Measurements from ENCODE around the gene TMEM101.

The TMEM101 gene

GRCh38 chr17:44014437-44015172, at the start of gene TMEM101:
Gene TMEM101 (minus strand): TSS chr17:44014963. CDS start chr17:44014952, 11 bp downstream.
- peak; percentile 97 for DNase-seq (ENCODE audit: low read depth)
- no peak for TF ChIP-seq CTCF (IDR thresholded peaks at IDR 0.05; ENCODE audit: insufficient read depth, low read depth, low read length, missing control alignments)
- H3K4me3 ChIP-seq (ENCODE audit: low read depth, low read length) = peak within 1 kb of the TSS; percentile 78

GRCh38 chr17:44063704-44064639, 49.2 kb upstream of the TMEM101 start:
- H3K4me3 ChIP-seq (ENCODE audit: low read depth, low read length) = no peak overlapping the region
- no peak for DNase-seq (ENCODE audit: low read depth)
- TF ChIP-seq CTCF (IDR thresholded peaks at IDR 0.05; ENCODE audit: insufficient read depth, low read depth, low read length, missing control alignments) = no peak

GRCh38 chr17:44062871-44063270, 48.1 kb upstream of the TMEM101 start:
- no peak overlapping the region for H3K4me3 ChIP-seq (ENCODE audit: low read depth, low read length)
- DNase-seq (ENCODE audit: low read depth) = no peak
- TF ChIP-seq CTCF (IDR thresholded peaks at IDR 0.05; ENCODE audit: insufficient read depth, low read depth, low read length, missing control alignments) = no peak

GRCh38 chr17:44061446-44061845, 46.7 kb upstream of the TMEM101 start:
- no peak for DNase-seq (ENCODE audit: low read depth)
- no peak overlapping the region for H3K4me3 ChIP-seq (ENCODE audit: low read depth, low read length)
- TF ChIP-seq CTCF (IDR thresholded peaks at IDR 0.05; ENCODE audit: insufficient read depth, low read depth, low read length, missing control alignments) = no peak

GRCh38 chr17:44059101-44059892, 44.5 kb upstream of the TMEM101 start:
- no peak for DNase-seq (ENCODE audit: low read depth)
- H3K4me3 ChIP-seq (ENCODE audit: low read depth, low read length) = no peak overlapping the region
- no peak for TF ChIP-seq CTCF (IDR thresholded peaks at IDR 0.05; ENCODE audit: insufficient read depth, low read depth, low read length, missing control alignments)

- no peak for TF ChIP-seq CTCF (IDR thresholded peaks at IDR 0.05; ENCODE audit: insufficient read depth, low read depth, low read length, missing control alignments)
- no peak overlapping the region for H3K4me3 ChIP-seq (ENCODE audit: low read depth, low read length)
- DNase-seq (ENCODE audit: low read depth) = no peak
These were observed 38.5 kb upstream of the TMEM101 start for GRCh38 chr17:44053125-44053872.
